Neuron (in vitro differentiated cells): ENCODE results near the gene MRPL17.
A peak's percentile ranks its signal among the peaks of the same experiment; 100 is the strongest.

ENCODE experiments used
- H2AFZ ChIP-seq: one replicate; pipeline ENCODE4 v1.6.1; 2013; ENCODE audit warnings: low read depth, mild to moderate bottlenecking, inconsistent platforms, low read length, moderate library complexity
- H3K27me3 ChIP-seq: one replicate; pipeline ENCODE4 v1.6.1; 2013; ENCODE audit warnings: low read length; ENCODE audit not compliant: insufficient read depth
- H3K36me3 ChIP-seq: one replicate; pipeline ENCODE4 v1.6.1; 2013; ENCODE audit warnings: low read length; ENCODE audit not compliant: insufficient read depth
- H3K4me1 ChIP-seq: one replicate; pipeline ENCODE4 v1.6.1; 2013; ENCODE audit warnings: low read length; ENCODE audit not compliant: insufficient read depth
- H3K4me3 ChIP-seq: 2 replicates; pipeline ENCODE4 v1.5.1; 2013; ENCODE audit warnings: mild to moderate bottlenecking, low read length, moderate library complexity
- H3K9me3 ChIP-seq: one replicate; pipeline ENCODE4 v1.6.1; 2013; ENCODE audit warnings: low read length

Gene MRPL17

DNA sequence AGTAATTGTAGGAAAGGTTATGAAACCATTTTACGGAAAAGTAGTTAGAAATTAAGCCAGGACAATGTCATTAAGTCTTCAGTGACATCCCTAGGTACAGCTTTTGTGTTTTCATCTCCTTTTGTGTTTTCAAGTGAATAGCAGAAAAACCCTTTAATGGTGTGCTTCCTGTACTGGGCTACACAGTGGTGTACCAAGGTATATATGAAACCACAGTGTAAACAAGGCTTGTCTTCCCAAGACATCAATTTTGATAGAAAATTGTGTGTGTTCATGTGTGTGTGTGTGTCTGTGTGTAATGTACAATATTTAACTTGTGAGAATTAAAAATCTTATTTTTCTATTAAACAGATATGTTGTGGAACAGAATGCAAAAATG is 8.9 kb downstream of the MRPL17 start:
- Histone ChIP-seq H3K9me3 (no peaks in the 10 kb centered on the region), H2AFZ (no peak overlapping the region), H3K27me3 (no peaks in the 10 kb centered on the region), H3K4me3 (no peak overlapping the region), H3K4me1 (no peaks in the 10 kb centered on the region), H3K36me3 (no peaks in the 10 kb centered on the region)

- H3K4me3 ChIP-seq, result no peak overlapping the region
- H3K4me1 ChIP-seq, result no peaks in the 10 kb centered on the region
Measured at GRCh38 chr11:6673523-6674218, 9.5 kb downstream of the MRPL17 start.

DNA sequence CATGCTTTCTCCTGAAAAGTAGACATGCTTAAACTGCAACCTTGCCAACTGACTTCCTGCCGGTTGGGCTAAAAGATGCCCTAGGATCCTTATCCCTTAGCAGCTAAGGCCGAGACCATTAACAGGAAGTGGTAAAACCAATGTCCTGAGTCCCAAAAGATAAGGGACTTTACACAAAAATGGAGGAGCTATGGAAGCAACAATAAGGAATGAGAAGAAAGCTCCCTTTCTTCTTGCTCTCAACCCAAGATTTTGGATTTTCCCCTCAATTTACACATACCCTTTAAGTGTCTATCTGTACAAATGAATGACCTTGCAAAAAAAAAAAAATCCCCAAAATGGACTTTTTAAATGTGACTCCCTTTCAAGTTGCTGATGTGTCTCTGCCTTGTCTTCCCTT is 11.1 kb downstream of the MRPL17 start:
- no peak overlapping the region for H2AFZ ChIP-seq
- no peaks in the 10 kb centered on the region for H3K36me3 ChIP-seq
- no peak overlapping the region for H3K4me3 ChIP-seq

More at GRCh38 chr11:6673523-6674218, 9.5 kb downstream of the MRPL17 start:
- no peaks in the 10 kb centered on the region for H3K36me3 ChIP-seq
- H3K27me3 ChIP-seq, result no peaks in the 10 kb centered on the region
- H3K9me3 ChIP-seq, result no peaks in the 10 kb centered on the region
- no peak overlapping the region for H2AFZ ChIP-seq

DNA sequence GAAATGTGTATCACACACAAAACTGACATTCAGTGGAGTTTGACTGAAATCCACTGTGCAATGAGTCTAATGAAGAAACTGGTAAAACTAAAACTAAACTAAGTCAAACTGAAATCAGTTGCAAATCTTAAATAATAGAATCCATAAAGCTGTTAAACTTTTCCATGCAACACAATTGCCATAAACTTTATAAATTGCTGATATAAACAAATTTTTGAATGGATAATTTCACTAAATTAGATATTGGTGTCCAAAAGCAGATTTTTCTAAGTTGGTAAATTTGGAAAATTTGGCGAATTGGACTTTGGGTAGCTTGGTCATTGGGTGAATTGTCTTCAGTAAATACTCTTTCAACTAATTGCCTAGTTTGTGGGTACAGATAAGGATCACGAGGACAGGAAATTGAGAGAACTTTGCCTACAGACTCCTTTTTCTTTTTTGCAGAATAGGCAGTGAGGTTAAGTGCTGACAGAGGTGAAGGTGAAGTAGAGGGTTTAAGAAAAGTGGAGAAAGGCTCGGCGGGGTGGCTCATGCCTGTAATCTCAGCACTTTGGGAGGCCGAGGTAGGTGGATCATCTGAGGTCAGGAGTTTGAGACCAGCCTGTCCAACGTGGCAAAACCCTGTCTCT is 12.8 kb downstream of the MRPL17 start:
- Histone ChIP-seq H2AFZ (no peak overlapping the region), H3K36me3 (no peaks in the 10 kb centered on the region), H3K4me3 (no peak overlapping the region), H3K27me3 (no peaks in the 10 kb centered on the region), H3K4me1 (no peaks in the 10 kb centered on the region), H3K9me3 (no peaks in the 10 kb centered on the region)

More for the DNA sequence above, 11.1 kb downstream of the MRPL17 start:
- H3K9me3 ChIP-seq, result no peaks in the 10 kb centered on the region
- no peaks in the 10 kb centered on the region for H3K4me1 ChIP-seq
- H3K27me3 ChIP-seq, result no peaks in the 10 kb centered on the region

DNA sequence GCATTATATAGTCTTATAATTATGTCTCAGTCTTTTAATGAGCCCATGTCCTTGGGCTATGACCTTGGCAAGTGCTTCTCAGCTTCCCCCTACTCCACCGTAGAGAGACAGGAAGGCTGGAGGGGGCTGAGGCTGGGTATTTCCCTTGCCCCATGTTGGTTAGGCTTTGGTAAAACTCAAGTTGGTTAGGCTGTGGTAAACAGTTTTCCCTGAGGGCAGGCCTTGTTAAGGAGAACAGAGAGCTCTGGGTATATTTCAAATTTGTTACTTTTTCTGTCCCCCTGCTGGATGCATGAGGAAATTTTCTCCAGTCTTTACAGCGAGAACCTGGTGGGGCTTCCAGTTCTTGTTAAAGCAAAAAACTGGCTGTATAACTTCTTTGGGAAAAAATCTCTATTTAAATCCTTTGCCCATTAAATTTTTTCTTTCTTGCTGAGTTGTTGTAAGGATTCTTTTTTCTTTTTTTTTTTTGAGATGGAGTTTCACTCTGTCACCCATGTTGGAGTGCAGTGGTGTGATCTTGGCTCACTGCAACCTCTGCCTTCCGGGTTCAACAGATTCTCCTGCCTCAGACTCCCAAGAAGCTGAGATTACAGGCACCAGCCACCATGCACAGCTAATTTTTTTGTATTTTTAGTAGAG is 15.3 kb downstream of the MRPL17 start:
- H3K27me3 ChIP-seq, result no peaks in the 10 kb centered on the region
- H3K4me3 ChIP-seq, result no peak overlapping the region

DNA sequence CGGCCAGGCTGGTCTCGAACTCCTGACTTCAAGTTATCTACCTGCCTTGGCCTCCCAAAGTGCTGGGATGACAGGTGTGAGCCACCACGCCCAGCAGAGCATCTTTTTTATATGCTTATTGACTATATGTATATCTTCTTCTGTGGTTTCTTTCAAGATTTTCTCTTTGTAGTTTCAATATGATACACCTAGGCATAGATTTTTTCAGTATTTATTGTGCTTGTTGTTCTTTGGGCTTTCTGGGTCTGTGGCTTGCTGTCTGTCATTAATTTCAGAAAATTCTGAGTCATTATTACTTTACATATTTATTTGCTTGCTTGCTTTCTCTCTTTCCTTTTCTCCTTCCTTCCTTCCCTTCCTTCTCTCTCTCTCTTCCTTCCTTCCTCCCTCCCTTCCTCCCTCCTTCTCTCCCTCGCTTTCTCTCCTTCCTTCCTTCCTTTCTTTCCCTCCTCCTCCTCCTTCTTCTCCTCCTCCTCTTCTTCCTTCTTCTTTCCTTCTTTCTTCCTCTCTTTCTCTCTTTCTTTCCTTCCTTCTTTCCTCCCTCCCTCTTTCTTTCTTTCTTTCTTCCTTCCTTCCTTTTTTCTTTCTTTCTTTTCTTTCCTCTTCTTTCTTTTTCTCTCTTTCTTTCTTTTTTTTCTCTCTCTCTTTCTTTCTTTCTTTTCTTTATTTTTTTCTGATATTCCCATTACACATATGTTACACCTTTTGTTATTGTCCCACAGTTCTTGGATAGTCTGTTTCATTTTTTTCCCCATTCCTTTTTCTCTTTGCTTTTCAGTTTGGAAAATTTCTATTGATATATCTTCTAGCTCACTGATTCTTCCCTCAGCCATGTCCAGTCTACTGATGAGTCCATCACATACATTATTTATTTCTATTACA is 16.6 kb downstream of the MRPL17 start:
- Histone ChIP-seq H3K4me1 (peaks cover 3% of the 10 kb centered on the region), H3K9me3 (no peaks in the 10 kb centered on the region), H2AFZ (no peak overlapping the region), H3K4me3 (no peak overlapping the region), H3K27me3 (no peaks in the 10 kb centered on the region), H3K36me3 (no peaks in the 10 kb centered on the region)

More for the DNA sequence above, 15.3 kb downstream of the MRPL17 start:
- Histone ChIP-seq H3K36me3 (no peaks in the 10 kb centered on the region), H3K4me1 (peaks cover 3% of the 10 kb centered on the region), H2AFZ (no peak overlapping the region), H3K9me3 (no peaks in the 10 kb centered on the region)

DNA sequence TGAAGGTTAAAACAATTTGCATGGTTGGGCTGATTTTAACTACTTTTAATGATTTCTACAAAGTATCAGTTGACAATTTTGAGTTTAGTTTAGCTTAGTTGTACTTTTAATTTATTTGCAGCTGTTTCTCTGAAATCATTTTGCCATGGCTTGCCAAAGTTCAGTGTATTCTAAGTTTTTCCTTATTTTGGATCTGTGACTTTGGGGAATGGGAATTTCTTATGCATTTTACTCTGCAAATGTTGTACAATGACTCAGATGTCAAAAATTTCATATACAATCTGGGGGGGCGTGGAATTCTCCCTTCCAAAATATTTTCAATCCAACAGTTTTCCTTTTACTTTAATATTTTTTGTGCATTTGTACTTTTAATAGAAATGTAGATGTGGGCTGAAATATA is 18.6 kb downstream of the MRPL17 start:
- Histone ChIP-seq H2AFZ (no peak overlapping the region), H3K4me3 (no peak overlapping the region), H3K9me3 (no peaks in the 10 kb centered on the region), H3K27me3 (no peaks in the 10 kb centered on the region), H3K36me3 (no peaks in the 10 kb centered on the region), H3K4me1 (peaks cover 3% of the 10 kb centered on the region)

DNA sequence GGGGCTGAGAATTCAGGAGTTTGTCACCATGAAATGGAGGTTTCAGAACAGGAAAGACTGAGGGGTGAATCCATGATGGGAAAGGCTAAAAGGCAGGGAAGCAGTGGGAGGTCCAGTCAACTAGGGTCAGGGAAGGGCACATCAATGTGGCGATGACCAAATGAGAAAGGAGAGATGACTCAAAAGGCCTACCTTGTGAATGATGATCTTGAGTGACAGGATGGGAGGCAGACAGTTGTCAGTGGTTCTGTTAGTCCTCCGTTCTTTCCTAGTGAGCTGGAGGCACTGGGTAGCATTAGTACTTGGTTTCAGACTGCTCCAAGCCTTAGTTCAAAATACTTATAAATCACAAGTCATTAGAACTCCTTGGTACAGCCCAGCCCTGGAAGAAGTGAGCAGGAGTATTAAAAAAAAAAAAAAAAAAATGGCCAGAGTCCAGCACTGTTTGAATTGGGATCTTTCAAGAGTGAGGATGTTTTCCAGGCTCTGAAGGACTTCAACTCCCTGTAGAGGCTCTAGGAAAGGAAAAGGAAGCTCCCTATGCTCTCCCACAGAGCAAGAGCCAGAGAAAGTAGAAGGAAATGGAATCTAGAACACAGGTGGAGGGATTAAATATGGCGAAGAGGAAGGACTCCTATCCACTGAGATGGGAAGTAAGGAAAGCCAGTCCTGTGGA is 19.2 kb downstream of the MRPL17 start:
- Histone ChIP-seq H3K27me3 (no peaks in the 10 kb centered on the region), H3K9me3 (no peaks in the 10 kb centered on the region), H3K4me3 (no peak overlapping the region), H3K36me3 (no peaks in the 10 kb centered on the region), H2AFZ (no peak overlapping the region), H3K4me1 (peaks cover 3% of the 10 kb centered on the region)

DNA sequence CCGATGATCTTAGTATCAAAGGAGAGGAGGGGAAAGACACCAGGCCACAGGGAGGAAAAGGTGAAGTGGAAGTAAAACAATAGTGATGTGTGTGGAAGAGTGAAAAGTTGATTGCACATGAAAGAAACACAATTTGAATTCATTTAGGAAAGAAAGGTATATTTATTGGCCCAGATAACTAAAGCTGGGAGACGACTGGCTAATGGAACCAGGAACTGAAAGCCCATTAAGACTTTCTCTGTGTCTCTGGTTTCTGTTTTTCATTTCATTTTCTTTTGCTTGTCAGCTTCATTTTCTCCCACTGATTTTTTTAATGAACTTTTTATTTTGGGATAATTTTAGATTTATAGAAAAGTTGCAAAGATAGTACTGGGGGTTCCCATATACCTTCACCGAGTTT is 22.4 kb downstream of the MRPL17 start:
- Histone ChIP-seq H3K9me3 (no peaks in the 10 kb centered on the region), H3K27me3 (no peaks in the 10 kb centered on the region), H3K36me3 (no peaks in the 10 kb centered on the region), H3K4me1 (peaks cover 13% of the 10 kb centered on the region), H2AFZ (no peak overlapping the region), H3K4me3 (no peak overlapping the region)

DNA sequence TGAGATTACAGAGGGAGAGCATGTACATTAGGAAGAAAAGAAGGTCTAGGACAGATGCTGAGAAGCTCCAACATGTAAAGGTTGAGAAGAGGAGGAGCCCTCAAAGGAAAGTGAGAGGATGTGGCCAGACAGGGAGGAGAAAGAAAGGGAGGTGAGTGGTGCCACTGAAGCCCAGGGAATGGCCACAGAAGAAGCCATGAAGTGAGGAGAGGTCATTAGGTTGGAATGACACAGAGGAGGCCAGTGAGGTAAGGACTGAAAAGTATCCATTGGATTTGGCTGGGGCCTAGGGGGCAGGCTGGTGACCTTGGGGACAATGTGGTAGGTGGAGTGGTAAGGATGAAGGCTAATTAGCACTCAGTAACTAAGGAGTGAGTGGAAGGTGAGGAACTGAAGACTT is 24.5 kb downstream of the MRPL17 start:
- Histone ChIP-seq H3K36me3 (no peaks in the 10 kb centered on the region), H3K27me3 (no peaks in the 10 kb centered on the region), H3K4me3 (no peak overlapping the region), H3K4me1 (peaks cover 23% of the 10 kb centered on the region), H3K9me3 (no peaks in the 10 kb centered on the region), H2AFZ (no peak overlapping the region)

DNA sequence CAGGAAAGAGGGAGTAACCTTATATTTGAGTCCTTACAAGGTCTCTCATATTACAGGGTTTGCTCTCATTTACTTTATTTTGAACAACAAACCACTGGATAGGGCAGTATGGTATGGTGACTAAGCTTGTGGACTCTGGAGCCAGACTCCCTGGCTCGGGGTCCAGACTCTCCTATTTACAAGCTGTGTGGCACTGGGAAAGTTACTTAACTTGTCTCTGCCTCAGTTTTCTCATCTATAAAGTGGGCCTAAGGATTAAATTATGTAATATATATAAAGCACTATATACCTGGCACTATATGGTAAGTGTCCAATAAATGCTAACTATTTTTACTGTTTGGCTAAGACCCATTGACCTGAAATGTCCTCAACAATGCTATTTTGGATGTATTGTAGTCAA is 25.8 kb downstream of the MRPL17 start:
- no peaks in the 10 kb centered on the region for H3K9me3 ChIP-seq
- H3K27me3 ChIP-seq, result no peaks in the 10 kb centered on the region
- H3K36me3 ChIP-seq, result peaks cover 3% of the 10 kb centered on the region
- H2AFZ ChIP-seq, result no peak overlapping the region
- peaks cover 27% of the 10 kb centered on the region for H3K4me1 ChIP-seq
- no peak overlapping the region for H3K4me3 ChIP-seq

GRCh38 chr11:6656936-6657335 is 26.2 kb downstream of the MRPL17 start:
- peaks cover 27% of the 10 kb centered on the region for H3K4me1 ChIP-seq
- H3K36me3 ChIP-seq, result peaks cover 4% of the 10 kb centered on the region
- H2AFZ ChIP-seq, result no peak overlapping the region
- peak overlapping the region; percentile 73 for H3K4me3 ChIP-seq
- H3K27me3 ChIP-seq, result no peaks in the 10 kb centered on the region
- H3K9me3 ChIP-seq, result no peaks in the 10 kb centered on the region
